Stimulated activated memory B cell treated with anti-CD40 and anti-IgM and Interleukin-4, amounts not matched to agents 10 μg/mL and 1 μg/mL and 100 μg/mL, for 72 hours (primary cell): Measurements from ENCODE around the gene IFNGR2.
"Not testable (repeated sequence)": the region's sequence is repeated elsewhere in the genome, so short reads cannot be mapped to it uniquely, and the experiment has no call there.

Experiments
- ATAC-seq: fragments of 150-1000 bp; cut with Tn5 transposase; 2 replicates; pipeline ENCODE4 v1.10.0; 2021
- H3K27ac Mint-ChIP-seq: one replicate; pipeline ENCODE4 v1.8.0; 2022; ENCODE audit warnings: mild to moderate bottlenecking, mixed read lengths
- H3K27me3 Mint-ChIP-seq: one replicate; pipeline ENCODE4 v1.8.0; 2022; ENCODE audit warnings: mixed read lengths
- H3K36me3 Mint-ChIP-seq: one replicate; pipeline ENCODE4 v1.8.0; 2022; ENCODE audit warnings: mixed read lengths
- H3K4me1 Mint-ChIP-seq: one replicate; pipeline ENCODE4 v1.8.0; 2022; ENCODE audit warnings: mixed read lengths
- H3K4me3 Mint-ChIP-seq: one replicate; pipeline ENCODE4 v1.8.0; 2022; ENCODE audit warnings: mild to moderate bottlenecking, moderate library complexity, mixed read lengths
- H3K9me3 Mint-ChIP-seq: one replicate; pipeline ENCODE4 v1.8.0; 2022; ENCODE audit warnings: mixed read lengths

Gene IFNGR2

GRCh38 chr21:33371366-33371765 is 31.8 kb upstream of the IFNGR2 start:
- Mint-ChIP-seq H3K9me3 (peaks cover 20% of the 10 kb centered on the region), H3K4me1 (peaks cover 64% of the 10 kb centered on the region), H3K27ac (peak overlapping the region; percentile 64), H3K27me3 (no peaks in the 10 kb centered on the region), H3K36me3 (peaks cover 17% of the 10 kb centered on the region), H3K4me3 (no peak overlapping the region)
- no peak for ATAC-seq

GRCh38 chr21:33372582-33372981 is 30.6 kb upstream of the IFNGR2 start:
- peaks cover 74% of the 10 kb centered on the region for H3K4me1 Mint-ChIP-seq
- no peaks in the 10 kb centered on the region for H3K27me3 Mint-ChIP-seq
- peak overlapping the region; percentile 62 for H3K27ac Mint-ChIP-seq
- H3K4me3 Mint-ChIP-seq = no peak overlapping the region
- peaks cover 10% of the 10 kb centered on the region for H3K36me3 Mint-ChIP-seq
- H3K9me3 Mint-ChIP-seq = peaks cover 10% of the 10 kb centered on the region
- no peak for ATAC-seq

GRCh38 chr21:33373451-33373850 is 29.8 kb upstream of the IFNGR2 start:
- H3K27me3 Mint-ChIP-seq = no peaks in the 10 kb centered on the region
- peak overlapping the region; percentile 9 for H3K4me3 Mint-ChIP-seq
- peaks cover 5% of the 10 kb centered on the region for H3K36me3 Mint-ChIP-seq
- peaks cover 68% of the 10 kb centered on the region for H3K4me1 Mint-ChIP-seq
- ATAC-seq = no peak
- H3K9me3 Mint-ChIP-seq = peaks cover 8% of the 10 kb centered on the region
- peak overlapping the region; percentile 62 for H3K27ac Mint-ChIP-seq

- peaks cover 6% of the 10 kb centered on the region for H3K9me3 Mint-ChIP-seq
- peak overlapping the region; percentile 62 for H3K27ac Mint-ChIP-seq
- no peaks in the 10 kb centered on the region for H3K27me3 Mint-ChIP-seq
- H3K4me1 Mint-ChIP-seq = peaks cover 67% of the 10 kb centered on the region
- peak; percentile 64 for ATAC-seq
- H3K4me3 Mint-ChIP-seq = no peak overlapping the region
- H3K36me3 Mint-ChIP-seq = peaks cover 5% of the 10 kb centered on the region
Measured at GRCh38 chr21:33374080-33374449, 29.1 kb upstream of the IFNGR2 start.

GRCh38 chr21:33374450-33375096 is 28.6 kb upstream of the IFNGR2 start:
- Mint-ChIP-seq H3K27me3 (no peaks in the 10 kb centered on the region), H3K36me3 (peaks cover 4% of the 10 kb centered on the region), H3K27ac (peak overlapping the region; percentile 62), H3K9me3 (peaks cover 6% of the 10 kb centered on the region), H3K4me1 (peaks cover 71% of the 10 kb centered on the region), H3K4me3 (no peak overlapping the region)
- peak; percentile 88 for ATAC-seq

- no peaks in the 10 kb centered on the region for H3K36me3 Mint-ChIP-seq
- H3K27ac Mint-ChIP-seq = peak overlapping the region; percentile 62
- H3K4me3 Mint-ChIP-seq = peak overlapping the region; percentile 32
- peaks cover 71% of the 10 kb centered on the region for H3K4me1 Mint-ChIP-seq
- peaks cover 4% of the 10 kb centered on the region for H3K9me3 Mint-ChIP-seq
- no peak for ATAC-seq
- H3K27me3 Mint-ChIP-seq = no peaks in the 10 kb centered on the region
Measured at GRCh38 chr21:33375101-33375644, 28.0 kb upstream of the IFNGR2 start.

- Mint-ChIP-seq H3K4me1 (peaks cover 76% of the 10 kb centered on the region), H3K27me3 (no peaks in the 10 kb centered on the region), H3K4me3 (no peak overlapping the region), H3K27ac (peak overlapping the region; percentile 22), H3K36me3 (no peaks in the 10 kb centered on the region), H3K9me3 (no peaks in the 10 kb centered on the region)
- no peak for ATAC-seq
Measured at GRCh38 chr21:33377221-33377920, 25.8 kb upstream of the IFNGR2 start.

- Mint-ChIP-seq H3K27ac (peak overlapping the region; percentile 88), H3K36me3 (no peaks in the 10 kb centered on the region), H3K9me3 (no peaks in the 10 kb centered on the region), H3K4me1 (peaks cover 78% of the 10 kb centered on the region), H3K27me3 (no peaks in the 10 kb centered on the region), H3K4me3 (no peak overlapping the region)
- ATAC-seq = no peak
Measured at GRCh38 chr21:33378081-33378480, 25.1 kb upstream of the IFNGR2 start.

GRCh38 chr21:33379934-33380333 is 23.3 kb upstream of the IFNGR2 start:
- Mint-ChIP-seq H3K4me1 (peaks cover 79% of the 10 kb centered on the region), H3K27ac (peak overlapping the region; percentile 88), H3K4me3 (peak overlapping the region; percentile 40)
- not testable (repeated sequence) for H3K9me3 Mint-ChIP-seq, H3K27me3 Mint-ChIP-seq, H3K36me3 Mint-ChIP-seq, ATAC-seq

- H3K9me3 Mint-ChIP-seq = peaks cover 1% of the 10 kb centered on the region
- peak; percentile 86 for ATAC-seq
Measured at GRCh38 chr21:33380483-33380998, 22.7 kb upstream of the IFNGR2 start.

GRCh38 chr21:33381381-33381780 is 21.8 kb upstream of the IFNGR2 start:
- H3K27me3 Mint-ChIP-seq, ATAC-seq, H3K9me3 Mint-ChIP-seq, H3K4me3 Mint-ChIP-seq, H3K36me3 Mint-ChIP-seq: not testable (repeated sequence)
- peaks cover 81% of the 10 kb centered on the region for H3K4me1 Mint-ChIP-seq
- peak overlapping the region; percentile 88 for H3K27ac Mint-ChIP-seq

More at GRCh38 chr21:33380483-33380998, 22.7 kb upstream of the IFNGR2 start:
- H3K27ac Mint-ChIP-seq = peak overlapping the region; percentile 88
- peaks cover 79% of the 10 kb centered on the region for H3K4me1 Mint-ChIP-seq
- peak overlapping the region; percentile 22 for H3K4me3 Mint-ChIP-seq
- no peaks in the 10 kb centered on the region for H3K27me3 Mint-ChIP-seq
- no peaks in the 10 kb centered on the region for H3K36me3 Mint-ChIP-seq

GRCh38 chr21:33383056-33383888 is 19.9 kb upstream of the IFNGR2 start:
- peaks cover 74% of the 10 kb centered on the region for H3K4me1 Mint-ChIP-seq
- H3K4me3 Mint-ChIP-seq = peak overlapping the region; percentile 74
- peaks cover 3% of the 10 kb centered on the region for H3K9me3 Mint-ChIP-seq
- no peaks in the 10 kb centered on the region for H3K36me3 Mint-ChIP-seq
- no peaks in the 10 kb centered on the region for H3K27me3 Mint-ChIP-seq
- peak; percentile 92 for ATAC-seq
- H3K27ac Mint-ChIP-seq = peak overlapping the region; percentile 88

GRCh38 chr21:33384841-33385331 is 18.3 kb upstream of the IFNGR2 start:
- Mint-ChIP-seq H3K27ac (peak overlapping the region; percentile 88), H3K9me3 (peaks cover 3% of the 10 kb centered on the region), H3K27me3 (no peaks in the 10 kb centered on the region), H3K36me3 (no peaks in the 10 kb centered on the region), H3K4me3 (no peak overlapping the region), H3K4me1 (peaks cover 67% of the 10 kb centered on the region)
- ATAC-seq = no peak

- H3K27me3 Mint-ChIP-seq = no peaks in the 10 kb centered on the region
- peaks cover 3% of the 10 kb centered on the region for H3K9me3 Mint-ChIP-seq
- peaks cover 53% of the 10 kb centered on the region for H3K4me1 Mint-ChIP-seq
- H3K4me3 Mint-ChIP-seq = no peak overlapping the region
- no peaks in the 10 kb centered on the region for H3K36me3 Mint-ChIP-seq
- H3K27ac Mint-ChIP-seq = peak overlapping the region; percentile 88
- ATAC-seq = no peak
Measured at GRCh38 chr21:33386222-33386784, 16.9 kb upstream of the IFNGR2 start.
